ENCODE results near the gene SAMD1. TPM values are rescaled to one million over a fixed set of nuclear protein-coding genes. Genes with fewer than 3 reads are reported as not detected.
A peak's percentile ranks its signal among the peaks of the same experiment; 100 is the strongest.

Gene SAMD1
- polyA plus RNA-seq, 2 of the 4 experiments (the other 2 are of a cell fraction): 8.4 to 28.9 TPM

DNA sequence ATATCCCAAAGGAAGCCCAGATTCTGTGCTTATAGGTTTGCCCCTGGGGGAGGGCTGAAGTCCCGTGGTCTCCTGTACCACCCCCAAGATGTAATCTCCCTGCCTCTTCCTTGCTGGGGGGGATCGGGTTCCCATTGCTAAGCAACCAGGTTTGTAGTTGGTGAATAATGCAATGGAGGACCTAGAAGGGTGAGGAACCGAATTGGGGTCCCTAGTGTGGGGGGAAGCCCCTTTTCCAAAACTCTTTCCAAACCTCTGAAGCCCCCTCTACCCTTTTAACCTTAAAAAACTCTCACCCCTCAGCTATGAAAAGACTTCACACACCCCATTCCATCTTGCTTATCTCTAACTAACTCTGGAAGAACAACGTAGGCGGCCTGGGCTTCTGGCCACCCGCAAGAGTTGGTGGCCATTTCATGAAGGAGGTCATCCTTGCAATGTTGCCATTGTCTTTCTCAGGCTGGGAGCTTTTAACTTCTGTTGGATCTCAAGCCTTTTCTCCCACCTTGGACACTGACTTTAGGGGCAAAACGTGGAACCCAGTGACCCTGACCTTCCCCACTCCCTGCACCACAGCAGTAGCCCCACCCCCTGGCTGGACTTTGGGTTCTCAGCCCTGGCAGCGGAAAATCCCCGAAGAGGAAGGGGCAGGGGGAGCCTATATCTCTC, 29.3 kb downstream of the SAMD1 start (continued):
- TF ChIP-seq PHF8 (IDR thresholded peaks at IDR 0.05; ENCODE audit: borderline replicate concordance, low read depth) (no peak), KDM1A (IDR thresholded peaks at IDR 0.05; ENCODE audit: low read depth) (no peak)

- ATAC-seq (no peak), DNase-seq (ENCODE audit: low read depth in 1 of 2, low spot score in 1 of 2) (no peak), FAIRE-seq (no peak)
- Histone ChIP-seq H3K4me2 (no peak overlapping the region), H3K4me1 (peaks cover 20% of the 10 kb centered on the region), H3K4me3 (no peak overlapping the region), H3K27ac (no peak overlapping the region), H3K9me3 (no peaks in the 10 kb centered on the region)
- TF ChIP-seq POLR2A (IDR thresholded peaks at IDR 0.05; ENCODE audit: low read length): no peak
- TF ChIP-seq NFE2L2 (conservative IDR thresholded peaks at IDR 0.05; ENCODE audit: low read length): no peak
- no peak for TF ChIP-seq NR3C1 (IDR thresholded peaks at IDR 0.05)
- WGBS (ENCODE audit: missing lambda C conversion rate): 35% methylated on average over 8 of the region's 8 CpGs
- CTCF ChIA-PET: interaction anchor here (0.6 to 8.8 kb wide), 27 partner anchors 8 to 277 kb away, joined by 3 to 93 read pairs (median 4); partner anchors contain the start of genes IL27RA, MISP3 and NANOS3
- POLR2A ChIA-PET: no interaction called here
Measured at GRCh38 chr19:14059652-14060155, 30.8 kb downstream of the SAMD1 start.

DNA sequence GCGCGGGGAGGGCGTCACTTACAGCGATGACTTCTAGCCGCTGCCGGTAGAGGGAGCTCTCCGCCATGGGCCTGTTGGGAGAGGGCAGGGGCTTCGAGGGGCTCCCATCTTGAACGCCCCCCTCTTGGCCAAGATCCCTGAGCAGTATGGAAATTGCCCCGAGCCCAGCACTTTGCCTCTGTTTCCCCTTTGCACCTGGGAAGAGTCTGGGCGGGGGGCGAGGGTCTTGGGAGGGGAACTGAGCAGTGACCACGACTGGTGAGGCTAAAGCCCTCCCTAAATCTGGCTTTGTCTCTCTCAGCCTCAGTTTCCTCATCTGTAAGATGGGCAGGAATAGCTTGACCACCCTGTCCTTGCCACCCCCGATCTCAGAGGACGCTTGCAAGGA, 31.5 kb downstream of the SAMD1 start:
- ChIA-PET CTCF (interaction anchor here (0.6 to 8.8 kb wide), 35 partner anchors 9 to 428 kb away, joined by 3 to 93 read pairs (median 4); partner anchors contain the start of genes ASF1B, IL27RA, MISP3 and NANOS3), POLR2A (interaction anchor here (0.8 kb wide), 1 partner anchor 13 kb away, joined by 3 read pairs; no protein-coding TSS in a partner anchor)
- H3K4me2 ChIP-seq: peak overlapping the region; percentile 95
- 19% methylated on average over 15 of the region's 15 CpGs for WGBS (ENCODE audit: missing lambda C conversion rate)
- ATAC-seq (peak in 1 of 2 experiments; percentile 61; a peak in 3 of 6 replicates), FAIRE-seq (no peak), DNase-seq (ENCODE audit: low read depth in 1 of 2, low spot score in 1 of 2) (no peak)
- peak overlapping the region in 1 of 2 experiments; percentile 87; a peak in 2 of 6 replicates for H3K27ac ChIP-seq
- H3K9me3 ChIP-seq: no peaks in the 10 kb centered on the region
- no peak overlapping the region for H3K4me3 ChIP-seq
- peaks cover 20% of the 10 kb centered on the region for H3K4me1 ChIP-seq
- no peak for TF ChIP-seq ZC3H11A (IDR thresholded peaks at IDR 0.05)
- peak; percentile 66 for TF ChIP-seq CTCF (IDR thresholded peaks at IDR 0.05)
- no peak for TF ChIP-seq HDAC2 (IDR thresholded peaks at IDR 0.05)
- no peak for TF ChIP-seq CHD4 (IDR thresholded peaks at IDR 0.05; ENCODE audit: borderline replicate concordance)

DNA sequence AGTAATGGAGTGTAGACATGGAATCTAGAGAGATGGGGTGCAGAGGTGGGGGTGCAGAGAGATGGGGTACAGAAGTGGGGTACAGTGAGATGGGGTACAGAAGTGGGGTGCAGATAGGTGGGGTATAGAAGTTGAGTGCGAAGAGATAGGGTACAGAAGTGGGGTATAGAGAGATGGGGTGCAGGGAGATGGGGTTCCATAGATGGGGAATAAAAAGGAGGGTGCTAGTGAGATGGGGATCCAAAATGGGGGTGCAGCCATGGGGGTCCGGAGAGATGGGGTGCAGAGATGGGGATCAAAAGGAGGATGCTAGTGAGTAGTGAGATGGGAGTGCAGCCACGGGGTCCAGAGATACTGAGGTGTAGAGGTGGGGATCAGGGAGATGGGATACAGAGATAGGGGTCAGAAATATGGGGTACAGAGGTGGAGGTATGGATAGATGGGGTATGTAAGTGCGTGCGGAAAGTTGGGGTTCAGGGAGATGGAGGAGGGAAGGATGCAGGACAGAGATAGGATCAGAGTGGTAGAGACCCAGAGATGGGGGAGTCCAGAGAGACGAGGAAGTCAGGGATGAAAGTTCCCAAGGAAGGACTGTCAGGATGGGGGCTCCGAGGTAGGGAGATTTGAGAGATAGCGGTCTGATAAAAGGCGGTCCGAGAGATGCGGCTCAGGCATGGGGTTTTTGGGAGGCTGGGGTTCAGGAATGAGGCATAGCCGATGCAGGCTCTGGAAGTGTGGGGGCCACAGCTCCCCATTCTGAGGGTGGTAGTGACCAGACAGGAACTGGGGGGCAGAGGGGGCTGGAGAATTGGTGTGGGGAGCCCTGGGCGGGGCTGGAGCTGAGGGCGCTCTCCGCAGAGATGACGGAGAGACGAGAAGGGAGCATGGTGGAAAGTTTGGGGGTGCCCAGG, 32.1 kb downstream of the SAMD1 start:
- Histone ChIP-seq H3K4me1 (peaks cover 20% of the 10 kb centered on the region), H3K4me2 (peak overlapping the region; percentile 95), H3K27ac (peak overlapping the region in 1 of 2 experiments; percentile 87; a peak in 3 of 6 replicates), H3K9me3 (no peaks in the 10 kb centered on the region), H3K4me3 (peak overlapping the region; percentile 56)
- FAIRE-seq (no peak), DNase-seq (ENCODE audit: low read depth in 1 of 2, low spot score in 1 of 2) (no peak), ATAC-seq (no peak; a peak in 1 of 6 replicates)
- WGBS (ENCODE audit: missing lambda C conversion rate): 14% methylated on average over 15 of the region's 17 CpGs
- POLR2A ChIA-PET: interaction anchor here (0.8 kb wide), 1 partner anchor 14 kb away, joined by 3 read pairs; no protein-coding TSS in a partner anchor
- CTCF ChIA-PET: interaction anchor here (0.6 to 8.8 kb wide), 32 partner anchors 10 to 428 kb away, joined by 3 to 93 read pairs (median 4); partner anchors contain the start of genes ASF1B, IL27RA, MISP3 and NANOS3
- no peak for TF ChIP-seq TP53 (CRISPR knock-in tag; IDR thresholded peaks at IDR 0.05)
- TF ChIP-seq, protein P1, sequence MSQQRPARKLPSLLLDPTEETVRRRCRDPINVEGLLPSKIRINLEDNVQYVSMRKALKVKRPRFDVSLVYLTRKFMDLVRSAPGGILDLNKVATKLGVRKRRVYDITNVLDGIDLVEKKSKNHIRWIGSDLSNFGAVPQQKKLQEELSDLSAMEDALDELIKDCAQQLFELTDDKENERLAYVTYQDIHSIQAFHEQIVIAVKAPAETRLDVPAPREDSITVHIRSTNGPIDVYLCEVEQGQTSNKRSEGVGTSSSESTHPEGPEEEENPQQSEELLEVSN (IDR thresholded peaks at IDR 0.05; ENCODE audit: borderline replicate concordance, low read depth): no peak
- TF ChIP-seq EHF (CRISPR knock-in tag; IDR thresholded peaks at IDR 0.05): no peak
- no peak for TF ChIP-seq MAZ (IDR thresholded peaks at IDR 0.05; ENCODE audit: borderline replicate concordance, low read depth, low read length)
- no peak for TF ChIP-seq ZC3H11A (IDR thresholded peaks at IDR 0.05)
- TF ChIP-seq PBX3 (IDR thresholded peaks at IDR 0.05): no peak
- TF ChIP-seq POLR2AphosphoS2 (conservative IDR thresholded peaks at IDR 0.05; ENCODE audit: low read length): no peak
- no peak for TF ChIP-seq RNF2 (IDR thresholded peaks at IDR 0.05; ENCODE audit: borderline replicate concordance, low read depth)
- no peak for TF ChIP-seq RFX5 (IDR thresholded peaks at IDR 0.05)
- TF ChIP-seq RCOR1 (IDR thresholded peaks at IDR 0.05; ENCODE audit: low read depth, low read length): no peak
- TF ChIP-seq RARB (CRISPR knock-in tag; IDR thresholded peaks at IDR 0.05): no peak
- TF ChIP-seq HOXA7 (CRISPR knock-in tag; IDR thresholded peaks at IDR 0.05): no peak
- no peak for TF ChIP-seq KDM1A (IDR thresholded peaks at IDR 0.05; ENCODE audit: low read depth)
- TF ChIP-seq HOXB5 (CRISPR knock-in tag; IDR thresholded peaks at IDR 0.05): no peak
- no peak for TF ChIP-seq FOXS1 (CRISPR knock-in tag; IDR thresholded peaks at IDR 0.05)
